Stomach (tissue), 9 donors: Measurements from ENCODE around the gene CGRRF1. TPM values are rescaled to one million over a fixed set of nuclear protein-coding genes. Genes with fewer than 3 reads are reported as not detected.

ENCODE experiments used
- DNase-seq, 2 donors: peaks; one replicate each; pipeline versions ENCODE4 v3.0.0 to v3.0.0-alpha.2; 2013 to 2019
- H3K27ac ChIP-seq, 5 donors: fragments of 200-600 bp in 4 of 5; sonication (generic) in 4 of 5; one replicate each; pipeline ENCODE4 v1.5.1; 2013 to 2019; ENCODE audit warnings: mild to moderate bottlenecking in 1 of 5, moderate library complexity in 1 of 5
- H3K27me3 ChIP-seq, 3 donors: fragments of 200-600 bp; sonication (generic); one replicate each; pipeline ENCODE4 v1.5.1; 2017 to 2019; ENCODE audit warnings: mixed run types in 1 of 3
- H3K36me3 ChIP-seq, 4 donors: fragments of 200-600 bp; sonication (generic); 1 replicate in 3 of 4; 2 replicates in 1 of 4; pipeline ENCODE4 v1.5.1; 2016 to 2019
- H3K4me1 ChIP-seq, 4 donors: fragments of 200-600 bp; sonication (generic); one replicate each; pipeline ENCODE4 v1.5.1; 2016 to 2019
- H3K4me3 ChIP-seq, 4 donors: fragments of 200-600 bp; sonication (generic) in 3 of 4; one replicate each; pipeline ENCODE4 v1.5.1; 2016 to 2019; ENCODE audit warnings: mild to moderate bottlenecking in 1 of 4
- H3K9me3 ChIP-seq, 4 donors: fragments of 200-600 bp; sonication (generic); one replicate each; pipeline ENCODE4 v1.5.1; 2016 to 2019
- CTCF ChIP-seq, 7 experiments: fragments of 450-650 bp in 4 of 7; fragments of 200-600 bp in 3 of 7; sonication (generic) in 3 of 7; IDR thresholded peaks; one replicate each; pipeline ENCODE4 v1.5.1; 2016 to 2019; ENCODE audit warnings: antibody characterized with exemption in 7 of 7, control low read depth in 2 of 7, mild to moderate bottlenecking in 1 of 7
- EP300 ChIP-seq: sonication (generic); formaldehyde crosslinking; IDR thresholded peaks from one replicate; pipeline ENCODE4 v1.6.1; 2017; ENCODE audit warnings: antibody characterized with exemption
- POLR2A ChIP-seq, 4 donors: fragments of 450-650 bp; IDR thresholded peaks; one replicate each; pipeline ENCODE4 v1.6.1; 2016; ENCODE audit warnings: antibody characterized with exemption in 4 of 4, control low read depth in 2 of 4, mild to moderate bottlenecking in 1 of 4, moderate library complexity in 1 of 4
- POLR2AphosphoS5 ChIP-seq, 3 donors: sonication (generic); formaldehyde crosslinking; IDR thresholded peaks; one replicate each; pipeline ENCODE4 v1.6.1; 2016; ENCODE audit warnings: antibody characterized with exemption in 3 of 3
- WGBS, 5 donors: extraction: QIAGEN DNeasy Blood & Tissue Kit in 3 of 5; methylation state at CpG; one replicate each; pipeline versions ENCODE4 v1.1.5 to v1.1.7; 2013 to 2018; 5-methylcytosine and 5-hydroxymethylcytosine counted together
- intact Hi-C: fragments of 100-400 bp; cut with DNase I; formaldehyde crosslinking; loops from one replicate; pipeline ENCODE4 v1.15.1; 2023; ENCODE audit warnings: low total_unique reads
- polyA plus RNA-seq, 3 donors: library from polyadenylated mRNA; stranded (reverse); fragments of 200-250 nt; gene quantifications; one replicate each; pipeline ENCODE4 v1.2.3, GENCODE V29; 2013
- total RNA-seq, 5 donors: library from RNA; depleted of rRNA; stranded (reverse); fragments of >200 nt; gene quantifications; one replicate each; pipeline versions ENCODE4 v1.1.0 to v1.2.3, GENCODE V29; 2014 to 2016
- donor health status: healthy with polysubstance abuse.
- donor health status: Bipolar disorder and iron deficiency.
- donor health status: healthy.

Gene CGRRF1
- total and polyA plus RNA-seq, 8 donors, result 8.0 to 30.9 (median 14.1) TPM

GRCh38 chr14:54565785-54566409 lies 56.2 kb downstream of the CGRRF1 start:
- Histone ChIP-seq H3K4me3 (peak overlapping the region; percentile 73 to 81 (median 77)), H3K4me1 (peaks cover 0 to 45% (median 39%) of the 10 kb centered on the region in 4 donors), H3K36me3 (no peaks in the 10 kb centered on the region), H3K9me3 (no peaks in the 10 kb centered on the region), H3K27me3 (peaks cover 0 to 24% (median 0%) of the 10 kb centered on the region in 3 donors), H3K27ac (peak overlapping the region; percentile 96 to 100 (median 99))
- WGBS, 5 donors, result 1% methylated on average over 23 to 73 of the region's 73 CpGs
- intact Hi-C loops, result no loop called here
- DNase-seq, result peak; percentile 94 to 97
- peak; percentile 91 to 95 (median 94) for TF ChIP-seq POLR2AphosphoS5 (IDR thresholded peaks at IDR 0.05)
- TF ChIP-seq CTCF (IDR thresholded peaks at IDR 0.05), result no peak
- peak in 1 of 4 donors; percentile 7 for TF ChIP-seq POLR2A (IDR thresholded peaks at IDR 0.05)

GRCh38 chr14:54566410-54567223 lies 56.9 kb downstream of the CGRRF1 start, which contains the start of gene SAMD4A:
SAMD4A (plus strand) TSS chr14:54567128; CDS start chr14:54567917, 789 bp downstream.
- 0 to 1% (median 0%) methylated on average over 21 to 91 of the region's 91 CpGs for WGBS, 5 donors
- Histone ChIP-seq H3K9me3 (no peaks in the 10 kb centered on the region), H3K27me3 (peaks cover 0 to 24% (median 0%) of the 10 kb centered on the region in 3 donors), H3K27ac (peak within 1 kb of the TSS; percentile 96 to 100 (median 99)), H3K4me3 (peak within 1 kb of the TSS; percentile 73 to 81 (median 77)), H3K36me3 (no peaks in the 10 kb centered on the region), H3K4me1 (peaks cover 0 to 45% (median 40%) of the 10 kb centered on the region in 4 donors)
- peak; percentile 67 to 92 for DNase-seq
- TF ChIP-seq CTCF (IDR thresholded peaks at IDR 0.05) (peak in 3 of 7 experiments; percentile 13 to 23 (median 21)), POLR2A (IDR thresholded peaks at IDR 0.05) (no peak), POLR2AphosphoS5 (IDR thresholded peaks at IDR 0.05) (peak; percentile 5 to 30 (median 27))
- intact Hi-C loops, result no loop called here

GRCh38 chr14:54567224-54567638 lies 57.5 kb downstream of the CGRRF1 start:
- Histone ChIP-seq H3K9me3 (peaks cover 0 to 2% (median 1%) of the 10 kb centered on the region in 4 donors), H3K27ac (peak overlapping the region; percentile 96 to 100 (median 99)), H3K4me3 (peak overlapping the region; percentile 73 to 81 (median 77)), H3K27me3 (peaks cover 0 to 24% (median 0%) of the 10 kb centered on the region in 3 donors), H3K4me1 (peaks cover 0 to 45% (median 40%) of the 10 kb centered on the region in 4 donors), H3K36me3 (no peaks in the 10 kb centered on the region)
- peak; percentile 26 to 77 for DNase-seq
- intact Hi-C loops, result no loop called here
- TF ChIP-seq POLR2AphosphoS5 (IDR thresholded peaks at IDR 0.05), result no peak
- no peak for TF ChIP-seq POLR2A (IDR thresholded peaks at IDR 0.05)
- TF ChIP-seq EP300, result no peak
- no peak for TF ChIP-seq CTCF (IDR thresholded peaks at IDR 0.05)
- WGBS, 5 donors, result 0 to 1% (median 1%) methylated on average over 23 to 31 of the region's 31 CpGs
